Measurements from ENCODE around the gene GPR176.

The GPR176 gene

DNA sequence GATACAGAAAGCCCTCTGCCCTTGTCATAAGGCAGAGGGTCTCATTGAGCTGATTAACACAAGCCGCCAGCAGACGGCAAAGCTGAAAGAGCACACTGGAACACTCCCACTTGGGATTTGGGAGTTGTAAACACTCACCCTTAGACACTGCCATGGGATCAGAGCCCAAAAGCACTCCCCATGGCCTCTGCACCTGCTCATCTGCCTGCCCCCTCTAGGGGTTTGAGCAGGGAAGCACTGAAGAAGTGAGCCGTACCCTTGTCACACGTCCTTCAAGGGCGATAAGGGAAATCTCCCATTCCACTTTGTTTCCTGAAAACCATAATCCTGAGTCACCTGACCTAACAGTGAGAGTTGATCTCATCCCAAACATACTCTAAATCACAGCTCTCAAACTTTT lies 152.1 kb downstream of the GPR176 start:
- no peak for DNase-seq (ENCODE audit: low read depth in 1 of 2, low spot score in 1 of 2)
- Histone ChIP-seq H3K27ac (replicated peaks) (no peak overlapping the region), H3K27me3 (ENCODE audit: insufficient read depth, poor library complexity, severe bottlenecking) (no peaks in the 10 kb centered on the region), H3K4me3 (replicated peaks; ENCODE audit: insufficient read depth, low read length) (no peak overlapping the region)
- TF ChIP-seq, protein P1, sequence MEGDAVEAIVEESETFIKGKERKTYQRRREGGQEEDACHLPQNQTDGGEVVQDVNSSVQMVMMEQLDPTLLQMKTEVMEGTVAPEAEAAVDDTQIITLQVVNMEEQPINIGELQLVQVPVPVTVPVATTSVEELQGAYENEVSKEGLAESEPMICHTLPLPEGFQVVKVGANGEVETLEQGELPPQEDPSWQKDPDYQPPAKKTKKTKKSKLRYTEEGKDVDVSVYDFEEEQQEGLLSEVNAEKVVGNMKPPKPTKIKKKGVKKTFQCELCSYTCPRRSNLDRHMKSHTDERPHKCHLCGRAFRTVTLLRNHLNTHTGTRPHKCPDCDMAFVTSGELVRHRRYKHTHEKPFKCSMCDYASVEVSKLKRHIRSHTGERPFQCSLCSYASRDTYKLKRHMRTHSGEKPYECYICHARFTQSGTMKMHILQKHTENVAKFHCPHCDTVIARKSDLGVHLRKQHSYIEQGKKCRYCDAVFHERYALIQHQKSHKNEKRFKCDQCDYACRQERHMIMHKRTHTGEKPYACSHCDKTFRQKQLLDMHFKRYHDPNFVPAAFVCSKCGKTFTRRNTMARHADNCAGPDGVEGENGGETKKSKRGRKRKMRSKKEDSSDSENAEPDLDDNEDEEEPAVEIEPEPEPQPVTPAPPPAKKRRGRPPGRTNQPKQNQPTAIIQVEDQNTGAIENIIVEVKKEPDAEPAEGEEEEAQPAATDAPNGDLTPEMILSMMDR (IDR thresholded peaks at IDR 0.05; ENCODE audit: insufficient read depth, low read length), result no peak
- no peak for TF ChIP-seq POLR2AphosphoS5 (IDR thresholded peaks at IDR 0.05; ENCODE audit: low read depth)
- TF ChIP-seq GABPA (IDR thresholded peaks at IDR 0.05; ENCODE audit: low read depth), result no peak
- TF ChIP-seq, protein P2, sequence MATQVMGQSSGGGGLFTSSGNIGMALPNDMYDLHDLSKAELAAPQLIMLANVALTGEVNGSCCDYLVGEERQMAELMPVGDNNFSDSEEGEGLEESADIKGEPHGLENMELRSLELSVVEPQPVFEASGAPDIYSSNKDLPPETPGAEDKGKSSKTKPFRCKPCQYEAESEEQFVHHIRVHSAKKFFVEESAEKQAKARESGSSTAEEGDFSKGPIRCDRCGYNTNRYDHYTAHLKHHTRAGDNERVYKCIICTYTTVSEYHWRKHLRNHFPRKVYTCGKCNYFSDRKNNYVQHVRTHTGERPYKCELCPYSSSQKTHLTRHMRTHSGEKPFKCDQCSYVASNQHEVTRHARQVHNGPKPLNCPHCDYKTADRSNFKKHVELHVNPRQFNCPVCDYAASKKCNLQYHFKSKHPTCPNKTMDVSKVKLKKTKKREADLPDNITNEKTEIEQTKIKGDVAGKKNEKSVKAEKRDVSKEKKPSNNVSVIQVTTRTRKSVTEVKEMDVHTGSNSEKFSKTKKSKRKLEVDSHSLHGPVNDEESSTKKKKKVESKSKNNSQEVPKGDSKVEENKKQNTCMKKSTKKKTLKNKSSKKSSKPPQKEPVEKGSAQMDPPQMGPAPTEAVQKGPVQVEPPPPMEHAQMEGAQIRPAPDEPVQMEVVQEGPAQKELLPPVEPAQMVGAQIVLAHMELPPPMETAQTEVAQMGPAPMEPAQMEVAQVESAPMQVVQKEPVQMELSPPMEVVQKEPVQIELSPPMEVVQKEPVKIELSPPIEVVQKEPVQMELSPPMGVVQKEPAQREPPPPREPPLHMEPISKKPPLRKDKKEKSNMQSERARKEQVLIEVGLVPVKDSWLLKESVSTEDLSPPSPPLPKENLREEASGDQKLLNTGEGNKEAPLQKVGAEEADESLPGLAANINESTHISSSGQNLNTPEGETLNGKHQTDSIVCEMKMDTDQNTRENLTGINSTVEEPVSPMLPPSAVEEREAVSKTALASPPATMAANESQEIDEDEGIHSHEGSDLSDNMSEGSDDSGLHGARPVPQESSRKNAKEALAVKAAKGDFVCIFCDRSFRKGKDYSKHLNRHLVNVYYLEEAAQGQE (IDR thresholded peaks at IDR 0.05; ENCODE audit: insufficient replicate concordance, low read depth), result no peak
- no peak for TF ChIP-seq SPI1 (IDR thresholded peaks at IDR 0.05; ENCODE audit: borderline replicate concordance, low read depth)

DNA sequence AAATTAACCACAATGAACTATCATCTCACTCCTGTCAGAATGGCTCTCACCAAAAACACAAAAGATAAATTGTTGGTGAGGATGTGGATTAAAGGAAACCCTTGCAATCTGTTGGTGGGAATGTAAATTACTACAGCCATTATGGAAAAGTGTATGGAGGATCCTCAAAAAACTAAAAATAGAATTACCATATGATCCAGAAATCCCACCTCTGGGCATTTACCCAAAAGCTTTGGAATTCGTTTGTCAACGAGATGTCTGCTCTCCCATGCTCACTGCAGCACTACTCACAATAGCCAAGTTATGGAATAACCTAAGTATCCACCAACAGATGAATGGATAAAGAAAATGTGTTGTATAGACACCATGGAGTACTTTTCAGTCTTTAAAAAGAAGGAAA lies 159.1 kb downstream of the GPR176 start:
- DNase-seq (ENCODE audit: low read depth in 1 of 2, low spot score in 1 of 2), result no peak
- Histone ChIP-seq H3K4me3 (replicated peaks; ENCODE audit: insufficient read depth, low read length) (no peak overlapping the region), H3K27ac (replicated peaks) (no peak overlapping the region), H3K27me3 (ENCODE audit: insufficient read depth, poor library complexity, severe bottlenecking) (no peaks in the 10 kb centered on the region)
- no peak for TF ChIP-seq SPI1 (IDR thresholded peaks at IDR 0.05; ENCODE audit: borderline replicate concordance, low read depth)
- TF ChIP-seq, protein P1 (IDR thresholded peaks at IDR 0.05; ENCODE audit: insufficient read depth, low read length), result no peak
- no peak for TF ChIP-seq GABPA (IDR thresholded peaks at IDR 0.05; ENCODE audit: low read depth)
- TF ChIP-seq, protein P2 (IDR thresholded peaks at IDR 0.05; ENCODE audit: insufficient replicate concordance, low read depth), result no peak
- no peak for TF ChIP-seq POLR2AphosphoS5 (IDR thresholded peaks at IDR 0.05; ENCODE audit: low read depth)

DNA sequence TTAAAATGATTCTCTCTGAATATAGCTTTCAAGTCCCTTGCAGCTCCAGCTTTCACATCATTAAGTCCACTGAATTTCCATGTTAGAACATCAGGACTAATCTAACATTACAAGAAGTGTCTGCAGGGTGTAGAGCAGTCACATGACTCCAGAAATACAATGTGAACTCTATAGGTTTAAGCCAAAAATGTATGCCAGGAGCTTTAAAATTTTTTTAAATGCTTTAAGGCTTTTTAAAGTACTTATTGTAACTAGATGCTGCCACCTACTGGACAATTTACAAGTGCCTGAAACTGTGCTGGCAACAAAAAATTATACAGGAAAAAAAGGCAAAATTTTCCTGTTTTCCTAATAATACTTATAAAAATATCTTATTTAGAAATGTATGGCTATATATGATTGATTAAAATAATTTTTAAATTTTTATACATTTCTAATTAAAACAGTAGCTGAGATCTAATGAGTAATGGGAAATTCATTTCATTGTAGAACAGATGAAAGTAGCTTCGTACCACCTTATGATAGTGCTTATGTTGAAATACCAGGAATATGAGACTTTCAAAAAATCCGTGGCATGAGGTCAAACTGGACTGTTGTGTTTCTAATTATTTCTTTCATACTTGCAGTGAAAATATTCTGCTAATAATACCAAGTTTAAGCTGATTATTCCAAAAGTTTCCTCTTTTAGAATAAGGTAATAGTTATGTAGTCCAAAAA lies 163.1 kb downstream of the GPR176 start:
- H3K27ac ChIP-seq (replicated peaks), result no peak overlapping the region
- H3K4me3 ChIP-seq (replicated peaks; ENCODE audit: insufficient read depth, low read length), result no peak overlapping the region
- peak in 1 of 2 experiments; percentile 19 for DNase-seq (ENCODE audit: low read depth in 1 of 2, low spot score in 1 of 2)
- no peak for TF ChIP-seq POLR2AphosphoS5 (IDR thresholded peaks at IDR 0.05; ENCODE audit: low read depth)
- TF ChIP-seq, protein P1 (IDR thresholded peaks at IDR 0.05; ENCODE audit: insufficient read depth, low read length), result peak; percentile 39
- TF ChIP-seq, protein P2 (IDR thresholded peaks at IDR 0.05; ENCODE audit: insufficient replicate concordance, low read depth), result no peak
- TF ChIP-seq GABPA (IDR thresholded peaks at IDR 0.05; ENCODE audit: low read depth), result no peak
- no peak for TF ChIP-seq SPI1 (IDR thresholded peaks at IDR 0.05; ENCODE audit: borderline replicate concordance, low read depth)
- H3K27me3 ChIP-seq (ENCODE audit: insufficient read depth, poor library complexity, severe bottlenecking), result no peaks in the 10 kb centered on the region
